Breast epithelium (tissue), 3 donors: ENCODE results near the gene PRSS36.

Experiments
- POLR2A ChIP-seq: fragments of 450-650 bp; IDR thresholded peaks from one replicate; pipeline ENCODE4 v1.6.1; 2016; ENCODE audit warnings: antibody characterized with exemption, mild to moderate bottlenecking, moderate library complexity
- TF ChIP-seq, protein P1 (sequence below), 3 donors: fragments of 450-650 bp; IDR thresholded peaks; one replicate each; pipeline ENCODE4 v1.5.1; 2016 to 2017; ENCODE audit warnings: antibody characterized with exemption in 3 of 3, mild to moderate bottlenecking in 3 of 3, moderate library complexity in 3 of 3

GRCh38 chr16:31143694-31144148 lies 6.1 kb downstream of the PRSS36 start:
- TF ChIP-seq POLR2A, result no peak
- TF ChIP-seq, protein P1, sequence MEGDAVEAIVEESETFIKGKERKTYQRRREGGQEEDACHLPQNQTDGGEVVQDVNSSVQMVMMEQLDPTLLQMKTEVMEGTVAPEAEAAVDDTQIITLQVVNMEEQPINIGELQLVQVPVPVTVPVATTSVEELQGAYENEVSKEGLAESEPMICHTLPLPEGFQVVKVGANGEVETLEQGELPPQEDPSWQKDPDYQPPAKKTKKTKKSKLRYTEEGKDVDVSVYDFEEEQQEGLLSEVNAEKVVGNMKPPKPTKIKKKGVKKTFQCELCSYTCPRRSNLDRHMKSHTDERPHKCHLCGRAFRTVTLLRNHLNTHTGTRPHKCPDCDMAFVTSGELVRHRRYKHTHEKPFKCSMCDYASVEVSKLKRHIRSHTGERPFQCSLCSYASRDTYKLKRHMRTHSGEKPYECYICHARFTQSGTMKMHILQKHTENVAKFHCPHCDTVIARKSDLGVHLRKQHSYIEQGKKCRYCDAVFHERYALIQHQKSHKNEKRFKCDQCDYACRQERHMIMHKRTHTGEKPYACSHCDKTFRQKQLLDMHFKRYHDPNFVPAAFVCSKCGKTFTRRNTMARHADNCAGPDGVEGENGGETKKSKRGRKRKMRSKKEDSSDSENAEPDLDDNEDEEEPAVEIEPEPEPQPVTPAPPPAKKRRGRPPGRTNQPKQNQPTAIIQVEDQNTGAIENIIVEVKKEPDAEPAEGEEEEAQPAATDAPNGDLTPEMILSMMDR (IDR thresholded peaks at IDR 0.05), result no peak
